PFSK-1 (cell line): ENCODE results near the gene IFNB1. TPM values are rescaled to one million over a fixed set of nuclear protein-coding genes. Genes with fewer than 3 reads are reported as not detected.

Experiments used
- FOXP2 ChIP-seq: optimal IDR thresholded peaks from 2 replicates; pipeline ENCODE3; 2011; ENCODE audit warnings: borderline replicate concordance, control low read depth, inconsistent platforms; ENCODE audit not compliant: insufficient read depth; ENCODE audit errors: extremely low read length, extremely low read depth
- POLR2AphosphoS5 ChIP-seq: IDR thresholded peaks from 2 replicates; pipeline ENCODE4 v1.6.1; 2012; ENCODE audit warnings: low read depth, mild to moderate bottlenecking, control low read depth, low read length, moderate library complexity
- REST ChIP-seq, 2 experiments: IDR thresholded peaks; 2 replicates each; pipeline versions ENCODE4 v1.6.1 to v1.8.0; 2011 to 2012; ENCODE audit warnings: low read depth in 2 of 2, low read length in 2 of 2, control low read depth in 1 of 2, inconsistent platforms in 1 of 2, mild to moderate bottlenecking in 1 of 2, moderate library complexity in 1 of 2; ENCODE audit not compliant: insufficient read depth in 1 of 2
- SIN3A ChIP-seq: IDR thresholded peaks from 2 replicates; pipeline ENCODE4 v1.6.1; 2012; ENCODE audit warnings: mild to moderate bottlenecking, low read length, moderate library complexity, borderline replicate concordance; ENCODE audit not compliant: insufficient read depth
- TAF1 ChIP-seq: IDR thresholded peaks from 2 replicates; pipeline ENCODE4 v1.6.1; 2012; ENCODE audit warnings: low read length, control low read depth, borderline replicate concordance; ENCODE audit not compliant: insufficient read depth
- polyA plus RNA-seq: library from polyadenylated mRNA; unstranded; fragments of >200 nt; gene quantifications from one replicate; pipeline ENCODE4 v1.2.1, GENCODE V29; 2012; ENCODE audit warnings: low read depth, missing spikeins; ENCODE audit not compliant: insufficient read length

The IFNB1 gene
- not detected for polyA plus RNA-seq

- TF ChIP-seq TAF1, result no peak
- TF ChIP-seq REST (IDR thresholded peaks at IDR 0.05; ENCODE audit: insufficient read depth in 1 of 2, low read depth in 2 of 2, low read length in 2 of 2), result no peak
- no peak for TF ChIP-seq POLR2AphosphoS5
- no peak for TF ChIP-seq SIN3A
- TF ChIP-seq FOXP2, result no peak
These were observed at the start of gene IFNB1 for GRCh38 chr9:21077781-21078180. Gene IFNB1, minus strand, starts transcription at chr9:21077942. Its CDS starts 73 bp downstream, at chr9:21077869.

GRCh38 chr9:21121595-21122251 is 44.0 kb upstream of the IFNB1 start:
- no peak for TF ChIP-seq TAF1
- no peak for TF ChIP-seq SIN3A
- TF ChIP-seq POLR2AphosphoS5, result no peak
- no peak for TF ChIP-seq FOXP2
- no peak for TF ChIP-seq REST (IDR thresholded peaks at IDR 0.05; ENCODE audit: insufficient read depth in 1 of 2, low read depth in 2 of 2, low read length in 2 of 2)

GRCh38 chr9:21121079-21121478 is 43.3 kb upstream of the IFNB1 start:
- no peak for TF ChIP-seq FOXP2
- no peak for TF ChIP-seq POLR2AphosphoS5
- no peak for TF ChIP-seq SIN3A
- TF ChIP-seq REST (IDR thresholded peaks at IDR 0.05; ENCODE audit: insufficient read depth in 1 of 2, low read depth in 2 of 2, low read length in 2 of 2), result no peak
- TF ChIP-seq TAF1, result no peak

GRCh38 chr9:21119093-21119770 is 41.5 kb upstream of the IFNB1 start:
- TF ChIP-seq POLR2AphosphoS5, result no peak
- TF ChIP-seq FOXP2, result no peak
- TF ChIP-seq TAF1, result no peak
- TF ChIP-seq REST (IDR thresholded peaks at IDR 0.05; ENCODE audit: insufficient read depth in 1 of 2, low read depth in 2 of 2, low read length in 2 of 2), result no peak
- TF ChIP-seq SIN3A, result no peak
